Stimulated activated CD8-positive, alpha-beta memory T cell treated with anti-CD3 and anti-CD28 coated beads, Interleukin-15, amount 100 ng/mL, for 24 hours (primary cell): ENCODE data around the gene LPCAT3.

Experiments used
- DNase-seq: peaks from one replicate; pipeline ENCODE4 v3.0.0-alpha.2; 2020; ENCODE audit warnings: low read depth

LPCAT3 gene

DNA sequence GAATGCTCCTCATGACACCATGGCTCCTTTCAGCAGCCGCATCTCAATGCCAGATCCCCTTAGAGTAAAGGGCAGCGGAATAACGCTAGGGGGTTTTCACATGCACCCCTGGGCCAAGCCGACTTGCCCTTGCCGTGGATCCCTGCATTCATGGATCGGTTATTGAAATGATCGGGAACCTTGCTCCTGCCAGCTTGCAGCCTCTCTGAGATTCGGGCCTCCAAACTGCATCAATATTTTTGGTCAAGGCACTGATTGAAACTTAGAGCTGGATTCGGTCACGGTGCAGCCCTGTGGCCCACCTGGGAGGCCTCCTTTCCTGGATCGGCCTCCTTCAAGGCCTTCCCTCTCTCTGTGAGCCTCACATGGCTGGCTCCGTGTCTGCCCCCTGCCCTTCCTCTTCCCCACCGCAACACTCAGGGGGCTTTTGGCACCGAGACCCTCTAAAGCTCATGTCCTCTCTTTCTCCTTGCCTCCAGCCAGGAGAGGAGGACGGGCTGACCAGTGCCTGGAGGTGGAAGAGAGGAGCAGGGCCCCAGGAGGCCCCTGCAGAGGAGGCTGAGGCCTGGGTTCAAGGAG, 65.3 kb downstream of the LPCAT3 start:
- no peak for DNase-seq

DNA sequence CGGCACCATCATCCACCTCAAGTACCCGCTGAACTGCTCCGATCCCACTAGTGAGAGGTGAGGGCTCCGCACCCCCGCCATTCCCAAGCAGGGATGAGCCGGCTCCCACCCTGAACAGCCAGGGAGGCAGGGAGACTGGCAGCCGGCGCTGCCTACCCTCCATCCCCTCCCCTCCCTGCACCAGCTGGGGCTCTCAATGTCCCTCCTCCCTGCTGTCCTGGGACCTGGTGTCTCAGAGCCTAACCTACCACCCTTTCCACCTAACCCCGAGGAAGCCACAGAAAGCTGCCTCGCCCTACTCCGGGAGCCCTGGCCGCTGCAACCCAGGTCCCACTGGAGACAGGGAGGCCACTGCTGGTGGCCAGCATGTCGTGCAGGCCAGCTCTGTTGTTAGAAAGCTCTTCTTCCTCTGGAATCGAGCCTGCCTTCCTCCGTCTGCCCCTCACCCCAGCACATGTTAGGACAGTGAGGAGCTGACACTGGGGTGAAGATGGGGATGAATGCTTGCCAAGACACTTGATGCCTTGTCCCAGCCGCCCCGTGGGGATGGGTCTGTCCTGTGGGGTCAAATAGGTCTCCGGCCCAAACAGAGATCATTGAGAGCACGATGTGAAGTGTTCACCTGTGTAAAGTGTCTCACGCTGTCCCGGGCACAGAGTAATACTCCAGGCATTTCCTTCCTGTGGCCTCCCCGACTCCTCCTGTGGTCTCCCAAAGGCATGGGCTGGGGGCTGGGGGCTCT, 66.0 kb downstream of the LPCAT3 start:
- DNase-seq = no peak

DNA sequence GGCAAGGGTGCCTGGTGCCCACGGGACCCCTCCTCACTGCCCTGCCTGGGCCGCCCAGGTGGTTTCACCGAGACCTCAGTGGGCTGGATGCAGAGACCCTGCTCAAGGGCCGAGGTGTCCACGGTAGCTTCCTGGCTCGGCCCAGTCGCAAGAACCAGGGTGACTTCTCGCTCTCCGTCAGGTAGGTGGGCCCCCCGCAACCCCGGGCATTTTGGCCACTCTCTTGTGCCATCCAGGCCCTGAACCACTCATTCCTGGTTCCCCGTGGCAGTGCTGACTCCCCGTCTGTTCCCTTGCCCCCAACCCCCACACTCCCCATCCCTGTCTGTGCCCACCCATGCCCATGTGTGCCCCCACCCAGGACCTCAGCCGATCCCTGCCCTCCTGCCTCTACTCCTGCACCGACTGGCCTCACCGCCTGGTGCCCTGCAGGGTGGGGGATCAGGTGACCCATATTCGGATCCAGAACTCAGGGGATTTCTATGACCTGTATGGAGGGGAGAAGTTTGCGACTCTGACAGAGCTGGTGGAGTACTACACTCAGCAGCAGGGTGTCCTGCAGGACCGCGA, 66.6 kb downstream of the LPCAT3 start:
- no peak for DNase-seq

DNA sequence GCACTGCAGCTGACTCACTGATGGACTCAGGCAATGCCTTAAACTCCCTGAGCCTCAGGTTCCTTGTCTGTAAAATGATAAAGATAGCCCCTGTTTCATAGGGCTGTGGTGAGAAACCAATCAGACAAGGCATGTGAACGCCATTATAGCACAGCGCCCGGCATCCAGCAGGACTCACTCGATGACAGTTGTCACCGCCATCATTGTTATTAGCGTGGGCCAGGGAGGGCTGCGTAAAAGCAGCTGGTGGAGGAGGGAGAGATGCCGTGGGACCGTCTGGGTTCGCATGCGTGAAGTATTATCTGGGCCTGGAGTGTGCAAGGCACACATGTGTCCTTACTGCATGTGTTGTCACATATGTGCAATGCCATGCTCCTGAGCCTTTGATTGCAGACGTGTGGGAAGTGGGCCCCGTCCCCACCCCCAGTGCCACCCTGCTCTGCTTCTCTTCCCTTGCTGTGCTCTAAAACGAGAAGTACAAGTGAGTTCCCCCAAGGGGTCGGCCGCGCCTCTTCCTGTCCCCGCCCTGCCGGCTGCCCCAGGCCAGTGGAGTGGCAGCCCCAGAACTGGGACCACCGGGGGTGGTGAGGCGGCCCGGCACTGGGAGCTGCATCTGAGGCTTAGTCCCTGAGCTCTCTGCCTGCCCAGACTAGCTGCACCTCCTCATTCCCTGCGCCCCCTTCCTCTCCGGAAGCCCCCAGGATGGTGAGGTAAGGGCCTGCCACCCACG, 67.3 kb downstream of the LPCAT3 start, which contains the start of gene PTPN6:
Gene PTPN6 (plus strand): TSS at position 546 of the 730 bp plus-strand sequence. CDS start 157 bp downstream, at position 703.
- no peak for DNase-seq

DNA sequence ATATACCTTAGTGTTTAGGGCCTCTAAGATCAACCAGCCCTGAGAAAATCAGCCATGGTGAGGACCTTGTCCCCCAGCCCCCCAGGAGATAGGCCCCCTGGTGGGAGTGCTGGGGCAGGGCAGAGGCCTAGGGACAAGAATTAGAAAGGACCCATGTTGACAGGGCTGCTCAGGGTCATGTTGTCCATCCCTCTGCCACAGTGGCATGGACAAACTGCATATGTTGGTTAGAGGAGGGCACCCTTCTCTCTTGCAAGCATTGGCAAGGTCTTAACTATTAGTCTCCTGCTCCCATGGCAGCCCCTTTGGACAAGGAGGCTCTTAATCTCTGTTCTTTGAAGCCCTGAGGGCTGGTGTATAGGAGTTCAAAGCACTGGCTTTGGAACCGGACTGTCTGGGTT, 67.9 kb downstream of the LPCAT3 start:
- no peak for DNase-seq

DNA sequence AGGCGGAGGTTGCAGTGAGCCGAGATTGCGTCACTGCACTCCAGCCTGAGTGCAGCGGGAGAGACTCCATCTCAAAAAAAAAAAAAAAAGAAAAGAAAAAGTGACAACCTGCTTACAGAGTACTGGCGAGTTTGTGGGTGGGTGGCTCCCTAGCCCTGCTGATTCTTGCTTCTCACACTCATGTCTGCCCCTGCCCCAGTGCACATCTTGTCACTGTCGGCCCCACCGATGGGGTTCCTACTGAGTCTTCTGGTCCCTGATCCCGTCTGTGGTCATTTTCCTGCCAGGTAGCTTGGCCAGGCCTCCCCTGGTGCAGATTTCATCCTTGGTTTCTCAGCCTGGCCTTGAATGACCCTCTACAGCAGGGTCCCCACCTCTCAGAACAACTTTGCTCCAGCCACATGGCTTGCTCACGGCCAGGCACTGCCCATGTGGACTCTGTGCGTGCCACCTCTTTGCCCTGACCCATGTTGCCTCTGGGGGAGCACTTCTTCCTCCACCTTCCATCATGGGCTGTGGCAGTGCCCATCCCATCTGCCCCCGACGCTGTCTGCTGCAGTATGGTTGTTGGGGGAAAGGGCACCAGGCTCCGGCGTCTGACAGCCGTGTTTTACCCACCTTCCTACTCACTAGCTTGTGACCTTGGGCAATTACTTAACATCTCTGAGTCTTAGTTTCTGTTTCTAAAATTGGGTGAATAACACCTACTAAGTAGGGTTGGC, 69.2 kb downstream of the LPCAT3 start:
- DNase-seq = no peak

DNA sequence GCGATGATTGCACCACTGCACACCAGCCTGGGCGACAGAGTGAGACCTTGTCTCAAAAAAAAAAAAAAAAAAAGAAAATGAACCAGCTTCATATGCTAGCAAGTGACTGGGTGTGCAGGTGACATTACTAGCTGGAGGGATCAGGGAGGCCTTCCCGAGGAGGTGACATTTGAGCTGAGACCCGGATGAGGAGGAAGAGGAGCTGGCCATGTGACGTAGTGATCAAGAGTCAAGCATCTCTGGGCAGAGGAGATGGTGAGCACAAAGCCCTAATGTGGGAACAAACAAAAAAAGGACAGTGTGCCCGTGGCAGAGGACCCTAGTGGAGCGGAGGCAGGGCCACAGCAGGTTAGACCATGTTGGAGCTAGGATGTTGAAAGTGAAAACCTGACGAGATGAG, 70.7 kb downstream of the LPCAT3 start:
- DNase-seq = no peak

DNA sequence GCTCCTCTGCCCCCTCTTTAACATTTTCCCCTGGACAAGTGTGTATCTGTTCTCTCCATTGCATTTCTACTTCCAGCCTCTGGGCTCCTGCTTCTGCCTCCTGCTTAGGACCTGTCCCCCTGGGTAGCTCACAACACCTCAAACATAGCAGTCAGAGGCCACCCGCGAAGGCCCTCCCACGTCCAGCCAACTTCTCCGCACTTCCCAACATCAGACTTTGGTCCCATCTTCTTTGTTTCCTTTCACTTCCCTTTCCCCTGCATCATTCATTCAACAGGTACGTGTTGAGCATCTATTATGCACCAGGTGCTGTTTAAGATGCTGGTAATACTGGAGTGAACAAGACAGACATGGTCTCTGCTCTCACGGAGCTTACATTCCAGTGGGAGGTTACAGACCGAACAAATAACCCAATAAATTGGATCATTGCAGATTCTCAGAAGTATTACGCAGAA, 71.3 kb downstream of the LPCAT3 start:
- no peak for DNase-seq

DNA sequence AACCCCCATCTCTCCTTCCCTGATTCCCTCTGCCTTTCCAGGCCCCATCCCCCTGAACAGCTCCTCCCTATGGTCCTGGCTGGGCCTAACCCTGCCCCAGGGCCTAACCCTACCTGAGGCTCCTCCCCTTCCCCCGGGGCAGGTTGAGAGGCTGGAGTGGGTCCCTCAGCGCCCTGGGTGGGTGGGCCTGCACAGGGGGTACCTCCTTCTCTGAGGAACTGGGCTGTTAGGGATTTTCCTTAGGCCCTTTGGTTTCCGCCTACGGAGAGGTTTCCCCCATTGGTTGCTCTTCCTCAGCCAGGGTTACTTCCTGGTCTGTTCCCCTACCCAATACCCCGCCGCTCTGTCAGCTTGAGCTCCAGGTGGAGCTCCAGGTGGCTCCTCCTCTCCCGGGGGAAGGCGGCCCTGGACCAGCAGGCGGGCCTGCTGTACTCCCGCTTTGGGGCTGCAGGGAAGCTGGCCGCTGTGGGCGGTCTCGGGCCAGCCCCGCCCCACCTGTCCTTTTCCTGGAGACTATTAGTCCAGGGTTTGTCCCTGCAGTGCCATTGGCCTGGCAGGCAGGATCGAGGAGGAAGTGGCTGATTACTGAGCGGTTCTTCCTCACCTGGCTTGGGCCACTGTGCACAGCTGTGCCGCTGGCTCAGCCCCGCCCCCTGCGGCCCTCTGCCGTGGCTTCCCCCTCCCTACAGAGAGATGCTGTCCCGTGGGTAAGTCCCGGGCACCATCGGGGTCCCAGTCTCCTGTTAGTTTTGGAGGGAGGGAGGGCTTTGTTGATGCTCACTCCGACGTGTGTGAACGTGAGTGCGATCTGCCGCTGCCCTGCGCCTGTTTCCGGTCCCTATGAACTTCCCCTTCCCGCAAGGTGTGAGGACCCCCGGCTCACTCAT, 72.0 kb downstream of the LPCAT3 start:
- DNase-seq = no peak

DNA sequence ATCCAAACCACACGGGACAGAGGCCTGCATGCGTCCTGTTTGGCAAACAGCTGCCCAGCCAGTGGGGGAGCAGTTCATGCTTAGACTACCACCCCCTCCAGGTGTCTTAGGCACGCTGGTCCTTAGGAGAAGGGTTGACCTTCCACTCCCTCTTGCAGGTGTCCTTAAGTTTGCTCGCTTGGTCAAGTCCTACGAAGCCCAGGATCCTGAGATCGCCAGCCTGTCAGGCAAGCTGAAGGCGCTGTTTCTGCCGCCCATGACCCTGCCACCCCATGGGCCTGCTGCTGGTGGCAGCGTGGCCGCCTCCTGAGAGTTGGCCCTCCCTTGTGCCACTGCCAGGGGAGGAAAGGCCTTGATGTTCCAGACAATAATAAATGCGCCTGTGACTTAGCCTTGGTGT, 72.7 kb downstream of the LPCAT3 start:
- DNase-seq = no peak

DNA sequence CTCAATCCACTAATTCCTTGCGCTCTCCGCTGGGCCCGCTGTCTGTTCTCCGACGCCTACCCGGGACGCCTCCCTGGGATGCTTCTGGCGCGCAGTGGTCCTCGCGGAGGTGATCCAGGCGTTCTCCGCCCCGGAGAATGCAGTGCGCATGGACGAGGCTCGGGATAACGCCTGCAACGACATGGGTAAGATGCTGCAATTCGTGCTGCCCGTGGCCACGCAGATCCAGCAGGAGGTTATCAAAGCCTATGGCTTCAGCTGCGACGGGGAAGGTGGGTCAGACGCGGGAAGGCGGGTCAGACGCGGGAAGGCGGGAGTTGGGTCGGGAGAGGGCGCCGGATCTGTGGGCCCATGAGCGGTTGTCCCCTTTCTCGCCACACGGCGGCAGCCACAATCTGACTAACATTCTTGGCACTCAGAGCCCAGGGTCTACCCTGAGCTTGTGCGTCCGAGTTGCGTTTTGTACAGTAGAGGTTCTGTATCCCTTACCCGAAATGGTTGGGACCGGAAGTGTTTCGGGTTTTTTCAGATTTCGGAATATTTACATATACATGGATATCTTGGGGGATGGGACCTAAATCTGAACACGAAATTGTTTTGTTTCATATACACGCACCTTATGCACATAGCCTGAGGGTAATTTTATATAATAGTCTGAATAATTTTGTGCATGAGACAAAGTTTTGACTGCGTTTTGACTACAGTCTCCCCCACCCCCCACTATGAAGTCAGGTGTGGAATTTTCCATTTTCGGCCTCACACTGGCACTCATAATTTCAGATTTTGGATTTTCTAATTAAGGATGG, 73.7 kb downstream of the LPCAT3 start:
- DNase-seq = no peak

DNA sequence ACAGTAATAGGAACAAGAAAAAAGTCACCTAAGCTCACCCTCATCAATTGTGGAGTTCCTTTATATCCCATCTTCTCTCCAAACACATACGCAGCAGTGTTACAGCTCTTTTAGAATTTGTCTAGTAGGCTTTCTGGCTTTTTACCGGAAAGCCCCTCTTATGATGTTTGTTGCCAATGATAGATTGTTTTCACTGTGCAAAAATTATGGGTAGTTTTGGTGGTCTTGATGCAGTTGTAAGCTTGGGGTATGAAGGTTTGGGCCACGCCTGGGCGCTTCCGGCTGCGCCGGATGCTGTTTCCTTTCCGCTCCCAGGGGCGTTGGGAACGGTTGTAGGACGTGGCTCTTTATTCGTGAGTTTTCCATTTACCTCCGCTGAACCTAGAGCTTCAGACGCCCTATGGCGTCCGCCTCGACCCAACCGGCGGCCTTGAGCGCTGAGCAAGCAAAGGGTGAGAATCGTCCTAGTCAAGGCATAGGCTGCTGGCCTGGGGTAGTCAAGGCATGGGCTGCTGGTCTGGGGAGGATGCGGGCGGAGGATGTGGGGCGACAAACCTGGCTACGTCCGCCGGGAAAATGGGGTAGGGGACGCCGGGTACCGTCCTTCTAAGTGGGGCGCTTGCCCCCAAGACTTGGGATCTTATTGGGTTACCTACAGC, 74.4 kb downstream of the LPCAT3 start, which contains the start of the genes C12orf57 and RNU7-1:
Gene C12orf57 (plus strand): TSS at position 301 of the 659 bp plus-strand sequence. CDS start 100 bp downstream, at position 401.
Gene RNU7-1 (plus strand): TSS at position 95 of the 659 bp plus-strand sequence.
- no peak for DNase-seq

DNA sequence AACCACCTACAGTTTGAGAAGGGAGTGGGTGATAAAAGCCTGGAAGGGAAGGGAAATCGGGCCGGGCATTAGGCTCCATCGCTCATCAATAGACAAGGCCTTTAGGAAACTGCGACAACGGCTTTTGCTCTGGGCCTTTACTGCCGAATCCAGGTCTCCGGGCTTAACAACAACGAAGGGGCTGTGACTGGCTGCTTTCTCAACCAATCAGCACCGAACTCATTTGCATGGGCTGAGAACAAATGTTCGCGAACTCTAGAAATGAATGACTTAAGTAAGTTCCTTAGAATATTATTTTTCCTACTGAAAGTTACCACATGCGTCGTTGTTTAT, 74.9 kb downstream of the LPCAT3 start:
- no peak for DNase-seq

DNA sequence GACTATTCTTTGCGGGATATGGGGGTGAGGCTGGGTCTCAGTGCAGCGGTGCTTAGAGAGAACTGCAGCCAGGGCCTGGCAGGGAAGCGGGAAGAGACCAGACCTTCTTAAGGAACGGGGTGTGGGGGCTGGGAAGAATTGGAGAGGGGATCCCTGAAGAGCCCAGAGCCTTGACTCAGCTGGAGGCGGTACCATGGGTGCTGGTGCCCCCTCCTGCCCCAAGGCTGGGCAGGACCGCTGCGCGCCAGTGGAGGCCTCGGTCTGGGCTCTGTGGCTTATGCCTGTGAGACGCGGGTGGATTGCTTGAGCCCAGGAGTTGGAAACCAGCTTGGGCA, 76.0 kb downstream of the LPCAT3 start:
- DNase-seq = no peak

DNA sequence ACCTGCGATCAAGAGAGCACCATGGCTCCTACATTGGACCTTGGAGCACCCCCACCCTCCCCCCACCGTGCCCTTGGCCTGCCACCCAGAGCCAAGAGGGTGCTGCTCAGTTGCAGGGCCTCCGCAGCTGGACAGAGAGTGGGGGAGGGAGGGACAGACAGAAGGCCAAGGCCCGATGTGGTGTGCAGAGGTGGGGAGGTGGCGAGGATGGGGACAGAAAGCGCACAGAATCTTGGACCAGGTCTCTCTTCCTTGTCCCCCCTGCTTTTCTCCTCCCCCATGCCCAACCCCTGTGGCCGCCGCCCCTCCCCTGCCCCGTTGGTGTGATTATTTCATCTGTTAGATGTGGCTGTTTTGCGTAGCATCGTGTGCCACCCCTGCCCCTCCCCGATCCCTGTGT, 76.5 kb downstream of the LPCAT3 start:
- no peak for DNase-seq

DNA sequence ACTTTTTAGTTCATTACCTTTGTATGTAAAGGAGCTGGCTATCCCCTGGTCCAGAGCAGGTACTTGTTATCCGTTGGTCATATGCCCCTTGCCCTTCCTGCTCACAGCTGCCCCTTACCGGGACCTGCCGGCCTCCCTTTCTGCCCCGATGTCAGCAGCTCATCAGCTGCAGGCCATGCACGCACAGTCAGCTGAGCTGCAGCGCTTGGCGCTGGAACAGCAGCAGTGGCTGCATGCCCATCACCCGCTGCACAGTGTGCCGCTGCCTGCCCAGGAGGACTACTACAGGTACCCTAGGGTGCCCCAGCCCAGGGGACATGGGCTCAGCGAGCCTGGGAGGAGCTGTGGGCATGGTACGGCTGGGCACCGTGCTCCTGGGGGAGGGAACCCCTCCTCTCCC, 77.0 kb downstream of the LPCAT3 start:
- no peak for DNase-seq

DNA sequence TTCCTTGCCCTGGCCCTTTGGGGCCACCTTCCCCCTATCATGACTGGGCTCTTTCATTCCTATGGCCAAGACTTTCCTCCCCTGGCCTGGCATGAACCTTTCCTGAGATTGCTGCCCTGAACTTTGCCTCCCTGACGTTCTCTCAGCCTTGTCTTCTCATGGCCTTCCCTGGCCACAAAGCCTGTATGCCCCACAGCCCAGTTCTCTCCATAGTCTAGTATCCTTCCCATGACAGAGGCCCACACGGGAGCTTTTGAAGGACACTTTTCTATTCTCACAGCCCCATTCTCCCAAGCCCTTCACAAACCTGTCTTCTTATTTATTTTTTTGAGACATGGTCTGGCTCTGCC, 79.1 kb downstream of the LPCAT3 start:
- no peak for DNase-seq

DNA sequence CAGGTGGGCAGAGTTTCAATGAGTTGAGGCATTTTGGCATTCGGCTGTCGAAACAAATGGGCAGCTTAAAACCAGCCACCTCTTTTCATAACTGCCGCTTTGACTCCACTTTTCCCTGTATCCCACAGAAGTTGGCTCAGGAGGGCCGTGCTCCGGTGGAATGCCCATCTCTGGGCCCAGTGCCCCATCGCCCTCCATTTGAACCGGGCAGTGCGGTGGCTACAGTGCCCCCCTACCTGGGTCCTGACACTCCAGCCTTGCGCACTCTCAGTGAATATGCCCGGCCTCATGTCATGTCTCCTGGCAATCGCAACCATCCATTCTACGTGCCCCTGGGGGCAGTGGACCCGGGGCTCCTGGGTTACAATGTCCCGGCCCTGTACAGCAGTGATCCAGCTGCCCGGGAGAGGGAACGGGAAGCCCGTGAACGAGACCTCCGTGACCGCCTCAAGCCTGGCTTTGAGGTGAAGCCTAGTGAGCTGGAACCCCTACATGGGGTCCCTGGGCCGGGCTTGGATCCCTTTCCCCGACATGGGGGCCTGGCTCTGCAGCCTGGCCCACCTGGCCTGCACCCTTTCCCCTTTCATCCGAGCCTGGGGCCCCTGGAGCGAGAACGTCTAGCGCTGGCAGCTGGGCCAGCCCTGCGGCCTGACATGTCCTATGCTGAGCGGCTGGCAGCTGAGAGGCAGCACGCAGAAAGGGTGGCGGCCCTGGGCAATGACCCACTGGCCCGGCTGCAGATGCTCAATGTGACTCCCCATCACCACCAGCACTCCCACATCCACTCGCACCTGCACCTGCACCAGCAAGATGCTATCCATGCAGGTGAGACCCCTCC, 79.7 kb downstream of the LPCAT3 start:
- DNase-seq = no peak
